ENCODE results near the gene SPDEF. TPM values are rescaled to one million over a fixed set of nuclear protein-coding genes. Genes with fewer than 3 reads are reported as not detected.

The SPDEF gene
- total RNA-seq, 1 donor from 2014 or later: not detected

DNA sequence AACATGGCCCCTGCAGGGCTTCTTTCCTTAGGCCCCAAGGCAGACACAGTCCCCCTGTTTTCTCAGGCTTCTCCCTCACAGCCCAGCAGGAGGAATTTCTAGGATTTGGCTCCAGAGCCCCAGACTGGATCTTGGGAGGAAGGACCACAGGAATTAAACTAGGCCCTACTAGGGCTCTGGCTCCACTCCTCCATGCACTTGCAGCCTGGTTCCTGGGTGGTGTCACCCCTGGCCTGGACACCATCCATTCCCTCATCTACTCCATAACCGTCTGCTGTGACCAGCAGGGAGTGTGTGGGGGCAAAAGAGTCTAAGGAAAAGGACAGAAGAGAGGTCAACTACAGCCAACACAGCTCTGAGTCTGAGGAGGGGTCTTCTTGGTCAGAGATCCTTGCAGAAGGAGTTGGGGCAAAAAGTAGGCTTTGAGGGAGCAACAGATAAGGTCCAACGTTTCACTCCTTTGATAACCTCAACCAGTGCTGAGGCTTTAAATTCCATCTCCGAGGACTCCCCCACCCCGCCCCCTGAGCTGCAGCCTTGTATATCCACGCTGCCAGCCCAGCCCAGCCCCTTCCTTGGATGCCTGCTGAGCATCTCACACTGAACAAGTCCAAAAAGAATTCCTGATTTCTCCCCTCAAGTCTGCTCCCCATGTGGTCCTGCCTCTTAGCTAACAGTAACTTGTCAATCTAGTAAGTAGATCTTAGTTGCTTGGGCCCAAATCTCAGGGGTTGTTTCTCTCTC is 27.9 kb upstream of the SPDEF start:
- DNase-seq: no peak

DNA sequence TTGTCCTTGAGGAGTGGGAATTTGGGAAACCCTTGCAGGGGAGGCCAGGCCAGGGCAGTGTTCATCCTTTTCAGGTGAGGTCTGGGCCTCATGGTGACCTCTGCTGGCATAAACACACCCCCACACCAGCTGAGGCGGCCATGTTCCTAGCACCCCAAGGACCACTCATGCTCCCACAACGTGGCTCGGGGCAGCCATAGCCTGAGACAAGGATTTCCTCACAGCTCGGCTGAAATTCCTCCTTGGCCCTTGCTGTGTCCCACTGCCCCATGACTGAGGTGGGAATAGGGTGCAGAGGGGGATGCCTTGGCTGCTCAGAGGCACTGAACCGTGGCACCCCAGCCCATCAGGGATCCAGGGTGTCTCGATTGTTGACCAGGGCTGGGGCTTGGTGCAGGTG is 27.3 kb upstream of the SPDEF start:
- DNase-seq: no peak

DNA sequence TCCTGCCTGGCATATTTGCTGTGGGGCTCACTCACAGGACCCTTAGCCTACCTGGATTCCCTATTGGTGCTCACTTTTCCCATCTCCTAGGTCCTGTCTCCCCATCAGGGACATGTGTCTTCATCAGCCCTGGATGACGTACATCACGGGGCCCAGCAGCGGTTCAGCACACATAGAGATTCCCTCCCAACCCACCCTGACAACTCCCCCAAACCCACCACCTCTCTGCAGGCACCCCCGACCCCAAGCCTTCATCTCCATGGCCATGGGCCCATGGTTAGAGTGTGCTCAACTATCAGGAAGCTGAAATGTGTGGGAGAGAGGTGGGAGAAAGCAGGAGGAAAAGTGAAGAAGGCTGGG is 25.4 kb upstream of the SPDEF start:
- DNase-seq: no peak

DNA sequence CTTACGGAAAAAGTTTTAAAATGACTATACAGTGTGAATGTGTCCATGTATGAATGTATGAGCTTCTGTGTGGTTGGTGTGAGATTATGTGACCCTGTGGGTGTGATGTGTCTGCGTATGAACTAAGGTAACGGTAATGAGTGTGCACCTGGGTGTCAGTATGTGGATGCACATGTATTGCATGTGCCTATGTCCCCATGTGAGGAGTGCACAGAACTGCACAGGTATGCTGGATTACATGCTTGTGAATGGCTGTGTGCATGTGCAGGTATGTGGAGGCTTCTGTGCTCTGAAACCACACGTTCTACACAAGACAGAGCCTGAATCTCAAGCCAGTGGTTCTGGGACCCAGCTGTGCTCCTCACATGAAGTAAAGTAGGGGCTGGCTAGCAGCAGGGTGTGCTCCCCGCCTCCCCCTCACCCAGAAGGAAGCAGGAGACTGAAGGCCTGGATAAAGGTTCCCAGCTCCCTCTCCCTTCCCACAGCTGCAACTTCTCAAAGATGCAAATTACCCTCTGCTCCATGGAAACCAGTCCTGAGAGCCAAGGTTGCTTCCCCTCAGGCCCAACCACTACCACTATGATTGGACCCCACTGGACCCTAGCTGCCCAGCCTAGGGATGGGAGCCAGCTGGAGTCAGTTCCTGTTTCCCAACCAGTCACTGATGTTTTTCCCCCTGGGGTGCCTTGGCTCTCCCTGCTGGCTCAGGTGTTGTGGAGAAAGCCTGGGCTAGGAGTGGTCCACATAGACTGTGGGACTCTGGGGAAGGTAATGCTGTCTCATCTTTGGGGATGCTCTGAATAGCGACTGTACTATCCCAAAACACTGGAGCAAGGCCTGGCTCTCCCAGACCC is 24.8 kb upstream of the SPDEF start:
- no peak for DNase-seq

DNA sequence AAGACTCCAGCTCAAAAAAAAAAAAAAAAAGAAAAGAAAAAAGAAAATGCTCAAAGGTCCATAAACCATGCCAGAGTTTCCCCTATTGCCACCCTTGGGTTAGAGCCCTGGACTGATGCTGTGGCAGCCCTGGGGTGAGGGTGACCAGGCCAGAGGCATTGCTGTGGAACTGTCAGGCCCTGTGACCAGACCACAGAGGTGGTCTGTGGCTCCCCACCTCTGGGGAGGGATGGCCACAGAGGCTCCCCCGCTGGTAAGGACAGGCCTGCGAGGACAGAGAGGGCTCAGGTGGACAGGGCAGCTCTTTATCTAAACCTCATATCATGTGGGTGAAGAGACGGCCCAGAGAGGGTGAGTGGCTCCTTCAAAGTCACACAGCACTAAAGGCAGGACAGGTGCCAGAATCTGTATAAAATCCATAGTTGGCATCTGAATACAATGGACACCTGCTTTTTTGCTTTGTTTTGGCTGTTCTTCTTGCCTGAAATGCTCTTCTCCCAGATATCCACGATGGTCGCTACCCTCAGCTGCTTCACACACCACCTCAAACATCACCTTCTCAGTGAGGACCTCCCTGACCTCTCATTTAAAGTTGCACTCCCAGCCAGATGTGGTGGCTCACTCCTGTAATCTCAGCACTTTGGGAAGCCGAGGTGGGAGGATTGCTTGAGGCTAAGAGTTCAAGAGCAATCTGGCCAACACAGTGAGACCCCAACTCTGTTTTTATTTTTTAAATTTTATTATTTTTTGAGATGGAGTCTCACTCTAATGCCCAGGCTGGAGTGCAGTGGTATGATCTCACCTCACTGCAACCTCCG is 22.5 kb upstream of the SPDEF start:
- DNase-seq: no peak

DNA sequence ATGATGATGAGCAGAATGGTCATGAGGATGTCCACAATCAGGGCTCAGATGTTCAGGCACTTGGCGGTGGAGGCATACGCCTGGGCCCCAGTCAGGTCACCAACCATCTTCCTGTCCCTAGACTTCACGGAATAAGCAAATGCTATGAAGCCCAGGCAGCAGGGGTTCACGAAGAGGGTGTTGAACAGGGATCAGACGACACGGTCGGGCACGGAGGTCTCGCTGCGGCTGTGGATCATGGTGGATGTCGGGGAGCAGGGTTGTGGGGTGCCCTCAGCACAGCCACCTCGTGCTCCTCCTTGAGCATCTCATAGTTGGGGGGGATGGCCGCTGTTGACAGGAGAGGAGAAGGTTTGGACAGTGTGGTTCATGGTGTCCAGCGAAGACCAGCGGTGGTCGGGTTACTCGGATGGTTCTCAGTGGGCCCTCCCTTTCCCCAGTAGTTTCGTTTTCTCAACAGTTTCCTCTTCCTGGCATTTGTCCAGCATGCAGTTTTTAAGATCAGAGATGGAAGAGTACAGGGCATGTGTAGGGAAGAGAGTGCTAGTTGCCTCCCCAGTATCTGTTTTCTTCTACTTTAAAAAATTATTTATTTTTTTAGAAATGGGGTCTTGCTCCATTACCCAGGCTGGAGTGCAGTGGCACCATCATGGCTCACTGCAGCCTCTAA is 20.3 kb upstream of the SPDEF start:
- DNase-seq: no peak

DNA sequence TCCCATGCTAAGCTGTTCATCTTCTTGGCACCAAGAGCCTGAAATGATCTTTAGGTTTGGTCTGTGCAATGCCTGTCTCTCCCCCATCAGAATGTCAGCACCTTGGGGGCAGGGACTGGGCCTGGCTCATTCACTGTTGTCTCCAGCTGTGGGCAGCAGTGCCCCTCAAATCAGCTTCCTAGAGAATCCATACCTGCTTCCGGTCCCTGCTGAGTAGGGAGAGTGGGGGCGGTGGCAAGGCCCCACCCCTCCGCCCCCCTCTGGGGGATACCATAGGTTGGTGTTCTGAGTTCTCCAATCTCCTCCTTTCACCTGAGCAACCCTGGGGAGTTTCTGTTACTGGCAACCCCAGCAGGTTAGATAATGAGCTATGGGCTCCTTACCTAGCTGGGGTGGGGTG is 19.2 kb upstream of the SPDEF start:
- no peak for DNase-seq

DNA sequence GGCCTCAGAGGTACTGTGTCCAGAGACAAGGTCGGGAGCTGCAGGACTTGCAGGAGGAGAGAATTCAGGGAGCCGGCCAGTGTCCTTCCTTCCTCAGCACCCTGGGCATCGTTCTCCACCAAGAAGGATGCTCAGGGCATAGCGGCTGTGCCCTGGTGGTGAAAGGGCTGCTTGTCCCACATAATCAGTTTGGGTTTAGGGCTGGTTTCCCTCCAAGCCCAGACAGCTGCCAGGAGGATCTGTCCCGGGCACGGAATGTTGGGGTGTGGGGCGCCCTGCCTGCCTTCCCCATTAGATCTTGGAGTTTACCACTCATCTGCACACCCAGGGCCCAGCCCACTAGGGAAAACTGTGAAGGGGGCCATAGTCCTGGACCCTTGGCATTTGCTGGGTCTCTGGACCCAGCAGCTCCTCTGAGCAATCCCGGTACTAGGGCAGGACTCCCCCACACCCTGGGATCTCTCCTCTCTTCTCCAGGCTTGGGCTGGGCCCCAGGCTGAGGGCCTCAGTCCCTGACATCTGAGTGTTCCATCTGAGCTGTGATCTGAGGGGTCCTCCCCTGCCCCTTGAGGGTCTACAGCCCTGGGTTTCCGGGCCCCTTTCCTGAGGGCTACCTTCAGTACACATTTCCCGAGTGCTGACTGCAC is 18.6 kb upstream of the SPDEF start:
- DNase-seq: no peak

DNA sequence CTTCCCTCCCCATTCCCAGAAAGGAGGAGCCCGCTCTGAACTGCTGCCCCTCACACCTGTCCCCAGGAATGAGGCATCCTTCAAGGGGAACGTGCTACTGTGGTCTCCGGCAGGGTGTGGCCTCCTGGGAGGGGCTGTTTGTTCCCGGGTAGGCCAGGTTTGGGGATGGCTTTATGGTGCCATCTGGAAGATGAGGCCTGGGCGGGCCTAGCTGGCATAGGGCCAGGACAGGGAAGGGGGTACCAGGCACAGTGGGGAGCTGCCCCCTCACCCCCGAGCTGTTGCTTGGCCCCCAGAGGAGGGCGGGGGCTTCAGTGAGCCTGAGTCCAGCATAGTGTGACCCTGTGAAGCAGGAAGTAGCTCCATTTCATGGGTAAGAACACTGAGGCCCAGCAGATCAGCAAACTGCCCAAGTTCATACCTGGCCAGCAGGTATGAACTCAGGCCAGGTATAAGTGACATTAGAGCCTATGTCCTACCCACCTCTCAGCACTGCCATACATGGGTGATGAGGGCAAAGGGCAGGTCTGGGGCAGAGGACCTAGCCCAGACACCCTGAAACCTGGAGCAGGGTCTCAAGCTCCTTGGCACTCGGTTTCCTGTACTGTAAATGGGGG is 17.5 kb upstream of the SPDEF start:
- DNase-seq: no peak

DNA sequence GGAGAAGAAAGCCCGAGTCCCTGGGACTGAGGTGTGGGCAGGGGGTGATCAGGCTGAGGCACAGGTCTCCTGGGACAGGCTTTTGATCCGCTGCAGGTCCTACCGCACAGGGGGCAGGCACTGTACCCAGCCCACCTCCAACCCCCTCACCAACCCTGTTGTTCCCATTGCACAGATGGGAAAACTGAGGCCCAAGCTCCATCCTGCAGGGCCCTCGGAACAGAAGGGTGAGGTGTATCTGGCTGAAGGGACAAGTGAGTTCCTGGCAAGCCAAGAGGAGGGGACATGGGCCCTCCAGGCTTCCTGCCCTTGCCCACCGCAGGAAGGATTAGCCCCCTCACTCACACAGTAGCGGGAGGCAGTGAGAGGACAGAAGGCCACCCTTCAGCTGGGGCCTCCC is 16.5 kb upstream of the SPDEF start:
- DNase-seq: no peak

DNA sequence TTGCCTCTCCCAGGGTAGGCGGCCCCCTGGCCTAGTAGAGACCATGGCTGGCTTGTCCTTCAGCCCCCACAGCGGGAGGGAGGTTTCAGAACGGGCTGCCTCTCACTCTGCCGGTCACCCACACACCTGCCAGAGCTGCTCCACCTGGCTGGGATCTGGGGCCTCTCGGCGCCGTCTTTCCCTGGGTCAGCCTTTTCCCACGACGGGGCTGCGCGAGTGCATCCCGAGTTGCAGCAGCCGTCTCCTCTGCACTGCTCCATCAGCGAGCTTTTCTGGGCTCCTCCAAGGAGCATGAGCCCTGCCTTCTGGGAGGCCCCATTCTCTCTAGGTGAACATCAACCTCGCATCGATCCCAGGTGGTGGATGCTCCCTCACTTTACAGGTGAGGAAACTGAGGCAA is 15.9 kb upstream of the SPDEF start:
- no peak for DNase-seq

DNA sequence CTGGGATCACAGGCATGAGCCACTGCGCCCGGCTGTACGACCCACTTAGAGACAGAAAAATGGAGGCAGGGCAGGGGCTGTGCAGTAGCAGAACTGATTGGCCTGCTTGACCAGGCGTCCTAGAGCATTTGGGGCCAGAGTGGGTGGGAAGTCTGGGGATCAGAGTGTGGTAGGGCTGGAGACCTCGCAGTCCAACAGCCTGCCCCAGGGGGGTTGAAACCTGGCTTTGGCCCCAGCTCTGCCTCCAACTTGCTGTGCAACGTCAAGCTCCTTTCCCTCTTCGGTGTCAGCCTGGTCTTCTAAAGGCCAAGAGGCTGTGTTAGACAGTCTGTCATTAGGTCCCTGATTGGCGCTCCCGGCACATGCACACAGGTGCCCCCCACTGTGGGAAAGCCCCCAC is 15.3 kb upstream of the SPDEF start:
- DNase-seq: no peak

DNA sequence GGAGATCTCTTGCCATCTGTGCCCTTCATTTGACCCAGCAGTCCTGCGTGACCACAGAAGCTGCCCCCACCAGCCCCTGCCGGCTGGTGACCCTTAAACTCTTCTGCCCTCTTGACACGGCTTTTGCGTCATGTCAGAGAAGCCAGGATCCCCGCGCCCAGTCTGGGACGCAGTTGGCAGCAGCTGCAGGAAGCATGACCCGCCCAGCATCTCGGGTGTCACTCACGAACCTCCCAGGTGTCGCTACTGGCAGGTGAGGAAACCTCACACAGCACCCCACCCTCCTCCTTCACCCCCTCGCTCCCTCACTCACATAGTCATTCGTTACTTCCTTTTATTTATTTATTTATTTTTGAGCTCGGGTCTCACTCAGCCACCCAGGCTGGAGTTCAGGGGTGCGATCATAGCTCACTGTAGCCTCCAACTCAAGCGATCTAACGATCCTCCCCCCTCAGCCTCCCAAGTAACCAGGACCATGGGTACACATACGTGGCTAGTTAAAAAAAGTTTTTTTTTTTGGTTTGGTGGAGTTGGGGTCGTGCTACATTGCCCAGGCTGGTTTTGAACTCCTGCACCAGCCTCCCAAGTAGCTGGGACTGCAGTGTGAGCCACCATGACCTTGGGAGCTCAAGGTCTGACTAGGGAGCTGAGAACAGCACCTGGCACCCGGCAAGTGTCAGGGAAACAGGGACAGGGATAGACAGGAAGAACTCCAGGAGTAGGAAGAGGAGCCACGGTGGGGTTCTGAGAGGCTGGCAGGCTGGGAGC is 14.1 kb upstream of the SPDEF start:
- DNase-seq: no peak

DNA sequence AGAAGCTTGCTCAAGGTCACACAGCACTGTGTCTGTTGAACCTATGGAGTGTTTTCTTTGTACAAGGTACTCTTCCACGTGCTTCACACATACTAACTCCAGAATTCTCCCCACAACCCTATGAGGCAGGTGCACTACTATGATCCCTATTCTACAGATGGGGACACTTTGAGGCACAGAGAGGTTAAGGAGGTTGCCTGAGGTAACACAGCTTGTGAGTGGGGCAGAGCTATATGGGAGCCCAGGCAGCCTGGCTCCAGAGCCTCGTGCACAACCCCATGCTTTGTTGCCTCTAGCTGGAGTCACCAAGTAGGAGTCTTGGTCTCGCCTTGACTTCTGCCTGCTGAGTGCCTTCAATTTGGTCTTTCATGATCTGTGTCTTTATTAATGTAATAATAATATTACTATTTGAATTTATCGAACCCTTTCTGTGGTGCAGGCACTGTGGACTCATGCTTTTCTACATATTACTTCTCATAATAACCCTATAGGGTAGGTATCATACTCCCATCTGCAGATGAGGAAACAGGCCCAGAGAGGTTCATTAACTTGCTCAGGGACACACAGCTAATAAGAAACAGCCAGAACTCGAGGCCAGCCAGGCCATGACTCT is 13.3 kb upstream of the SPDEF start:
- DNase-seq: no peak

DNA sequence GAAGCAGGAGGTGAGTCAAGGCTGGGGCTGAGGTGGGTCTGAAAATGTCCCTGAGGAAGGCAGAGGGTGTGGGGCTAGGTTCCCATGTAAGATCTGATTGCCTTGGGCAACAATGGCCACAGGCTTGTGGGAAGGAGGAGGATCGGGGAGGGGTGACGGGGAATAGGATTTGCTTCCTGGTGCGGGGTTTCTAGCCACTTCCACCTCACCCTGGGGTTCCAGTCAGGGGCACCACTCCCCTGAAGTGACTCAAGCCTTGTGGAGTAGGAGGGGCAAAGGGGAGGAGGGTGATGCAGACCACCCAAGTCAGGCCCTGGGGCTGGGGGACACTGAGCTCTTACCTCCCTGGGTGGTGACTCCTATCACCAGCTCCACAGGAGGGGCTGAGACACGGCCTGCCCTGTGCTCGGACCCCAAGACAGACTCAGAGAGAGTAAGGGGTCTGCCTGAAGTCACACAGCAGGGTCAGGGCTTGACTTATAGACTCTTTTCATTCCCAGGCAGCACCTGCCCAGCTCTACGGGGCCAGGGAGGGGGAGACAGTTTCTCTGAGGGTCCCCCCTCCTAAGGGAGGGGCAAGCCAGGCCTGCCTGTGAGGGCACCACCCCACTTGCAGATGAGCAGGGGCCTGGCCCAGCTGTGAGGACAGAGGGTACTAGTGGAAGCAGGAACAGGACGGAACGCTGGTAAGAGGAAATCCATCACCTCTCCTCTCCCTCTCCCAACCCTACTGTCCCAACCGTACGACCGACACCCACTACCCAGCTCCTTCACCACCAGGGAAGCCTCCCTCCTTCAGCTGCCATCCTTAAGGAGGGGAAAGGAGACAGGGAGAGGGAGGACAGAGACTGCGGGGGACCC is 12.4 kb upstream of the SPDEF start:
- no peak for DNase-seq

DNA sequence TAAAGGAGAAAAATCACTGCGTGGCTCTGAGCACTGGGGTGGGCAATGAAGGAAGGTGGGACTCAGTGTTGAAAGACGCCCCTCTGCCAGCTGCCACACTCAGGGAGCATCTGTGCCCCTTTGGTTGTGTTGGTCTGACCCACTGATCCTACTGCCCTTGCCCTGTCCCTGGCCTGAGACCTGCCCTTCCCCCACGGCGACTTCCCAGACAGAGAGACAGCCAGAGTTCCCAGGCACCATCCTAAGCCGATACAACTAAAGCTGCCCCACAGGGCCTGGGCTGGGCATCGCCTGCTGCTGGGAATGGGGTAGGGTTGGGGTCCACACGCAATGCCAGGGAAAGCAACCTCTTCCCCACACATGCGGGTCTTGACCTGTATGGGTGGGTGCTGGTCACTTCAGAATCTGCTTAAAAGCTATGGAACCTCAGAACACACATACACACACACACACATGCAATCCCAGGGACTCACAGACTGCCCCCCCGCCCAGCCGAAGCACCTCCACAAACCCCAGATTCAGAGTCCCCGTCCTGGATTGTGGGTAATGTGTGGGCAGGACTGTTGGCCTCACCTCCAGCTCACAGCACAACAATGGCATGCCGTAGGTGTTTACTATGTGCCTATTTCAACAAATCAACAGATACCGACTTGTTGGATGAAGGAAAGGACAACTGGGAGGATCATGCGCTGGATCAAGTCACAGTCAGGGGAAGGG is 10.9 kb upstream of the SPDEF start:
- DNase-seq: no peak

DNA sequence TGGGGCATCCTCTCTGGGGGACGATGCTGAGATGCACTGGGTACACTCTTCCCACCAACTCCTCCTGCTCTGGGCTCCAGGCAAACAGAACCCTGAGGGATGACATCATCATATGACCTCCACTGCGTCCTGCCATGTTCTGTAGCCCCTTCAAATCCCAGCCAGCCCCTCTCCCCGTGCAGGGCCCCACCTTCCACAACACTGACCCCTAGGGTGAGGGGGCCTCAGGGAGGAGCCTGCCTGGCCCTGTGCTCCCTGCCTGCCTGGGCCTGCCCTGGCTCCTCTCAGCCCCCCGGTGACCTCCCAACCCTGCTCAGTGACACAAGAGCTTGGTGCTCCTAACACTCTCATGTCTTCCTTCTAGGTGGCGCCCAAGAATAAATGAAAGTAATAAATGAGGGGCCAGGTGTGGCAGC is 9.6 kb upstream of the SPDEF start:
- no peak for DNase-seq

DNA sequence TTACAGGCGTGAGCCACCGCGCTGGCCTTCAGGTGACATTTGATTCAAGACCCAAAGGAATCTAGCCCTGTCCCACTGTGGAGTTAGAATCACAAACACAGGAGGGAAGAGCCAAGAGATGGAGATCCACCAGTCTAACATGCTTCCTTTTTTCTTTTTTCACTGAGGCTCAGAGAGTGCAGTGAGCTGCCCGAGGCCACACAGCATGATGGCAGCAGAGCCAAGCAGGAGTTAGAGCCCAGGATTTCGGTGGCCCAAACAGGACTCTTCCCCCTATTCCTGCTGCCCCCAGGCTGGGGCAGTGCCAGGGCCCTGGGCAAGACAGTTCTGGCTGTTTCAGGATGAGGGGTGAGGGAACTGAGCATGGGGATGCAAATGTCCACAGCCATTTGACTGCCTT is 8.1 kb upstream of the SPDEF start:
- no peak for DNase-seq

DNA sequence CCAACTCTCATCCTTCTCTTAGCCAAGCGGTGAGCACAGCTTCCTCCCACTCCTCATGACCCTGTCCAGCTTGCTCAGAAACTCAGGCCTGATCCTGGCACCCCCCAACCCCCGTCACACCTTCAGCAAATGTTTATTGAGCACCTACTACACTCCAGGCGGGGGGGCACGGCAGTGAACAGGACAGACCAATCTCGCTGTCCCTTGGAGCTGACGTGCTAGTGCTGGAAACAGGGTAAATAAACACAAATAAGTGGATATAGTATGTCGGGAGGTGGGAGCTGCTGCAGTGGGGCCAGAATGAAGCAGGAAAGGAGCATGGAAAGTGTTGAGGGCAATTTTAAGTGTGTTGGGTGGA is 7.4 kb upstream of the SPDEF start:
- no peak for DNase-seq
